K562 (cell line): ENCODE results near the gene SLC4A2. TPM values are rescaled to one million over a fixed set of nuclear protein-coding genes. Genes with fewer than 3 reads are reported as not detected.

Experiments
- CEBPG ChIP-seq, 3 experiments: fragments of 200-800 bp in 1 of 3; sonication (Bioruptor generic) in 1 of 3; sonication (generic) in 1 of 3; formaldehyde crosslinking in 1 of 3; IDR thresholded peaks in 2 of 3; conservative IDR thresholded peaks in 1 of 3; 2 replicates each; pipeline versions ENCODE4 v1.6.1 to v1.8.0; 2016 to 2022; ENCODE audit warnings: missing compliant biosample characterization in 2 of 3, missing genetic modification characterization in 2 of 3, mild to moderate bottlenecking in 1 of 3, missing genetic modification reagents in 1 of 3
- EGR1 ChIP-seq: fragments of 450-650 bp; conservative IDR thresholded peaks from 2 replicates; pipeline ENCODE4 v1.6.1; 2017; ENCODE audit warnings: mild to moderate bottlenecking
- HDAC1 ChIP-seq, 2 experiments: fragments of 450-650 bp; IDR thresholded peaks; 2 replicates each; pipeline ENCODE4 v1.6.1; 2016 to 2017; ENCODE audit warnings: inconsistent platforms in 1 of 2, mild to moderate bottlenecking in 1 of 2, moderate library complexity in 1 of 2
- KAT8 ChIP-seq: fragments of 450-650 bp; IDR thresholded peaks from 2 replicates; pipeline ENCODE4 v1.6.1; 2016; ENCODE audit warnings: low read depth, mild to moderate bottlenecking
- LEF1 ChIP-seq: fragments of 450-650 bp; IDR thresholded peaks from 2 replicates; pipeline ENCODE4 v1.6.1; 2016; ENCODE audit warnings: mild to moderate bottlenecking
- MCM2 ChIP-seq: fragments of 450-650 bp; IDR thresholded peaks from 2 replicates; pipeline ENCODE4 v1.6.1; 2017; ENCODE audit warnings: low read depth, mild to moderate bottlenecking
- SP1 ChIP-seq: sonication (generic); formaldehyde crosslinking; IDR thresholded peaks from 2 replicates; pipeline ENCODE4 v1.8.1; 2022; ENCODE audit warnings: mild to moderate bottlenecking, missing genetic modification reagents
- ZBTB7A ChIP-seq: IDR thresholded peaks from 2 replicates; pipeline ENCODE4 v1.6.1; 2011; ENCODE audit warnings: low read depth, mild to moderate bottlenecking, low read length, moderate library complexity, borderline replicate concordance; ENCODE audit not compliant: control insufficient read depth
- ZNF263 ChIP-seq: sonication (generic); formaldehyde crosslinking; IDR thresholded peaks from 2 replicates; pipeline ENCODE4 v1.8.0; 2022; ENCODE audit warnings: mild to moderate bottlenecking, missing genetic modification reagents, borderline replicate concordance
- polyA plus RNA-seq, 8 experiments: library from polyadenylated mRNA; depleted of rRNA in 4 of 8; stranded (reverse) in 5 of 8; unstranded in 3 of 8; fragments of >200 nt; fragmentation: Nextera tagmentation in 2 of 8; fragmentation: Illumina TruSeq in 1 of 8; extraction: Ambion mirVana in 2 of 8; extraction: Trizol in 1 of 8; gene quantifications; 2 replicates each; pipeline versions ENCODE4 v1.2.1 to v1.2.3, GENCODE V29; 2011 to 2014; ENCODE audit warnings: inconsistent platforms in 1 of 8, missing spikeins in 1 of 8
- total RNA-seq, 7 experiments: library from RNA; depleted of rRNA in 6 of 7; stranded (reverse); fragments of >200 nt in 6 of 7; fragmentation: Illumina TruSeq in 2 of 7; extraction: Trizol in 2 of 7; gene quantifications; 2 replicates each; pipeline versions ENCODE4 v1.2.1 to v1.2.3, GENCODE V29; 2011 to 2021; ENCODE audit warnings: low replicate concordance in 1 of 7
- TF ChIP-seq, protein P1 (sequence below), 2 experiments: fragments of 450-650 bp in 1 of 2; IDR thresholded peaks; 2 replicates each; pipeline ENCODE4 v1.6.1; 2011 to 2017; ENCODE audit warnings: low read depth in 2 of 2, antibody characterized with exemption in 1 of 2, borderline replicate concordance in 1 of 2, low read length in 1 of 2, mild to moderate bottlenecking in 1 of 2, mixed read lengths in 1 of 2; ENCODE audit not compliant: control insufficient read depth in 1 of 2
- TF ChIP-seq, protein P2 (sequence below): fragments of 450-650 bp; formaldehyde crosslinking; IDR thresholded peaks from 2 replicates; pipeline ENCODE4 v1.4.0; 2020; ENCODE audit warnings: mild to moderate bottlenecking, moderate library complexity
- TF ChIP-seq, protein P3 (sequence below): fragments of 450-650 bp; IDR thresholded peaks from 2 replicates; pipeline ENCODE4 v1.6.1; 2016; ENCODE audit warnings: low read depth, mild to moderate bottlenecking, moderate library complexity
- TF ChIP-seq, protein P4 (sequence below): fragments of 200-800 bp; sonication (Bioruptor generic); IDR thresholded peaks from 2 replicates; pipeline ENCODE4 v1.6.1; 2017; ENCODE audit warnings: missing genetic modification characterization, missing compliant biosample characterization
- TF ChIP-seq, protein P5 (sequence below): sonication (generic); formaldehyde crosslinking; IDR thresholded peaks from 2 replicates; pipeline ENCODE4 v1.8.0; 2022; ENCODE audit warnings: mild to moderate bottlenecking, missing genetic modification reagents

SLC4A2 gene
- total and polyA plus RNA-seq, 9 of the 15 experiments (the other 6 are each of a cell fraction or from before 2014, with no cell fraction given): 11.4 to 375 (median 130) TPM

DNA sequence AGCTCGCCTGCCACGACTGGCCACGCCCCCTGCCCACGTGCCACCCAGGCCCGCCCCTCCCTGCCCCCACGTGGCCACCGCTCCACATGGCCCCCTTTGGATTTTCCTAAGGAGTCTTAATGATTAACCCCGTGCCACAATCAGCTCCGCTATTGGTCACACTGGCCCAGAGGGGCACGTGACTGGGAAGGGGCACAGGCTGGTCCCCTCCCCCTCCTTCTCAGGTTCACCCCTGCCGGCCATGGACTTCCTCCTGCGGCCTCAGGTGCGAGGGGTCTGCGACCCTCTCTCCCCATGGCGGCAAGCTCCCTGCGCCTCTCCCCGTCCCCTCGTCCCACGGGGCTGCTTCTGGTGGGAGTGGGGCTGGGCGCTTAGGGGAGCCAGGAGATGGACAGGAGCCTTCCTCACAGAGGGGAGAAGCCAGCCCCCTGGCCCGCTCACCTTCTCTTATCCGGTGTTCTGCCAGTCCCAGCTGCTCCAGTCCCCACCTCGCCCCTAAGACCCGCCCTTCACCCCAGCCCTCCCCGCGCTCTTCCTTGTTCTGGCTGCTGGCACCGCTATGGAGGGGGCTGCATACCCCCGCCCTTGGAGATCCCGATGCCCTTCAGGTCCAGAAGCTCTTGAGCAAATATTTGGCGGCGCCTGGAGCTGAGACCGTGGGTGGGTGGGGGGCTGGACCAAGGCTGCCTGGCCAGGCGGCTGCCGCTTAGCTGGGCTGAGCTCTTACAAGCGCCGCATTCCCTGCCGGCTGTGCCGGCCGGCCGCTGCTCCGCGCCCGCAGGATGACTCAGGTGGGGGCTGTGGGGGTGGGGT, 3.2 kb downstream of the SLC4A2 start (continued):
- no peak for TF ChIP-seq CEBPG (CRISPR knock-in tag; IDR thresholded peaks at IDR 0.05)
- no peak for TF ChIP-seq CEBPG (tag; conservative IDR thresholded peaks at IDR 0.05 in 1 of 2, IDR thresholded peaks at IDR 0.05 in 1 of 2)
- peak; percentile 72 for TF ChIP-seq ZBTB7A
- TF ChIP-seq MCM2: no peak
- TF ChIP-seq, protein P1, sequence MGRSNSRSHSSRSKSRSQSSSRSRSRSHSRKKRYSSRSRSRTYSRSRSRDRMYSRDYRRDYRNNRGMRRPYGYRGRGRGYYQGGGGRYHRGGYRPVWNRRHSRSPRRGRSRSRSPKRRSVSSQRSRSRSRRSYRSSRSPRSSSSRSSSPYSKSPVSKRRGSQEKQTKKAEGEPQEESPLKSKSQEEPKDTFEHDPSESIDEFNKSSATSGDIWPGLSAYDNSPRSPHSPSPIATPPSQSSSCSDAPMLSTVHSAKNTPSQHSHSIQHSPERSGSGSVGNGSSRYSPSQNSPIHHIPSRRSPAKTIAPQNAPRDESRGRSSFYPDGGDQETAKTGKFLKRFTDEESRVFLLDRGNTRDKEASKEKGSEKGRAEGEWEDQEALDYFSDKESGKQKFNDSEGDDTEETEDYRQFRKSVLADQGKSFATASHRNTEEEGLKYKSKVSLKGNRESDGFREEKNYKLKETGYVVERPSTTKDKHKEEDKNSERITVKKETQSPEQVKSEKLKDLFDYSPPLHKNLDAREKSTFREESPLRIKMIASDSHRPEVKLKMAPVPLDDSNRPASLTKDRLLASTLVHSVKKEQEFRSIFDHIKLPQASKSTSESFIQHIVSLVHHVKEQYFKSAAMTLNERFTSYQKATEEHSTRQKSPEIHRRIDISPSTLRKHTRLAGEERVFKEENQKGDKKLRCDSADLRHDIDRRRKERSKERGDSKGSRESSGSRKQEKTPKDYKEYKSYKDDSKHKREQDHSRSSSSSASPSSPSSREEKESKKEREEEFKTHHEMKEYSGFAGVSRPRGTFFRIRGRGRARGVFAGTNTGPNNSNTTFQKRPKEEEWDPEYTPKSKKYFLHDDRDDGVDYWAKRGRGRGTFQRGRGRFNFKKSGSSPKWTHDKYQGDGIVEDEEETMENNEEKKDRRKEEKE (IDR thresholded peaks at IDR 0.05; ENCODE audit: borderline replicate concordance in 1 of 2, control insufficient read depth in 1 of 2, low read depth in 2 of 2, low read length in 1 of 2): no peak
- TF ChIP-seq ZNF263: no peak
- no peak; the same call in 1 of the 2 replicates for TF ChIP-seq LEF1
- TF ChIP-seq, protein P2, sequence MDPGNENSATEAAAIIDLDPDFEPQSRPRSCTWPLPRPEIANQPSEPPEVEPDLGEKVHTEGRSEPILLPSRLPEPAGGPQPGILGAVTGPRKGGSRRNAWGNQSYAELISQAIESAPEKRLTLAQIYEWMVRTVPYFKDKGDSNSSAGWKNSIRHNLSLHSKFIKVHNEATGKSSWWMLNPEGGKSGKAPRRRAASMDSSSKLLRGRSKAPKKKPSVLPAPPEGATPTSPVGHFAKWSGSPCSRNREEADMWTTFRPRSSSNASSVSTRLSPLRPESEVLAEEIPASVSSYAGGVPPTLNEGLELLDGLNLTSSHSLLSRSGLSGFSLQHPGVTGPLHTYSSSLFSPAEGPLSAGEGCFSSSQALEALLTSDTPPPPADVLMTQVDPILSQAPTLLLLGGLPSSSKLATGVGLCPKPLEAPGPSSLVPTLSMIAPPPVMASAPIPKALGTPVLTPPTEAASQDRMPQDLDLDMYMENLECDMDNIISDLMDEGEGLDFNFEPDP (CRISPR knock-in tag): no peak
- TF ChIP-seq KAT8: no peak
- peak; percentile 78 for TF ChIP-seq SP1
- TF ChIP-seq, protein P3, sequence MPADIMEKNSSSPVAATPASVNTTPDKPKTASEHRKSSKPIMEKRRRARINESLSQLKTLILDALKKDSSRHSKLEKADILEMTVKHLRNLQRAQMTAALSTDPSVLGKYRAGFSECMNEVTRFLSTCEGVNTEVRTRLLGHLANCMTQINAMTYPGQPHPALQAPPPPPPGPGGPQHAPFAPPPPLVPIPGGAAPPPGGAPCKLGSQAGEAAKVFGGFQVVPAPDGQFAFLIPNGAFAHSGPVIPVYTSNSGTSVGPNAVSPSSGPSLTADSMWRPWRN: 0 out of 2 replicates have a peak, but pooled peaks have one; percentile 35
- TF ChIP-seq, protein P4, sequence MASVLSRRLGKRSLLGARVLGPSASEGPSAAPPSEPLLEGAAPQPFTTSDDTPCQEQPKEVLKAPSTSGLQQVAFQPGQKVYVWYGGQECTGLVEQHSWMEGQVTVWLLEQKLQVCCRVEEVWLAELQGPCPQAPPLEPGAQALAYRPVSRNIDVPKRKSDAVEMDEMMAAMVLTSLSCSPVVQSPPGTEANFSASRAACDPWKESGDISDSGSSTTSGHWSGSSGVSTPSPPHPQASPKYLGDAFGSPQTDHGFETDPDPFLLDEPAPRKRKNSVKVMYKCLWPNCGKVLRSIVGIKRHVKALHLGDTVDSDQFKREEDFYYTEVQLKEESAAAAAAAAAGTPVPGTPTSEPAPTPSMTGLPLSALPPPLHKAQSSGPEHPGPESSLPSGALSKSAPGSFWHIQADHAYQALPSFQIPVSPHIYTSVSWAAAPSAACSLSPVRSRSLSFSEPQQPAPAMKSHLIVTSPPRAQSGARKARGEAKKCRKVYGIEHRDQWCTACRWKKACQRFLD (CRISPR knock-in tag): 0 out of 2 replicates have a peak, but pooled peaks have one; percentile 29
- peak; percentile 70 for TF ChIP-seq EGR1
- TF ChIP-seq HDAC1 (IDR thresholded peaks at IDR 0.05): peak; percentile 85 to 99; a peak in 2 of 4 replicates
- TF ChIP-seq, protein P5, sequence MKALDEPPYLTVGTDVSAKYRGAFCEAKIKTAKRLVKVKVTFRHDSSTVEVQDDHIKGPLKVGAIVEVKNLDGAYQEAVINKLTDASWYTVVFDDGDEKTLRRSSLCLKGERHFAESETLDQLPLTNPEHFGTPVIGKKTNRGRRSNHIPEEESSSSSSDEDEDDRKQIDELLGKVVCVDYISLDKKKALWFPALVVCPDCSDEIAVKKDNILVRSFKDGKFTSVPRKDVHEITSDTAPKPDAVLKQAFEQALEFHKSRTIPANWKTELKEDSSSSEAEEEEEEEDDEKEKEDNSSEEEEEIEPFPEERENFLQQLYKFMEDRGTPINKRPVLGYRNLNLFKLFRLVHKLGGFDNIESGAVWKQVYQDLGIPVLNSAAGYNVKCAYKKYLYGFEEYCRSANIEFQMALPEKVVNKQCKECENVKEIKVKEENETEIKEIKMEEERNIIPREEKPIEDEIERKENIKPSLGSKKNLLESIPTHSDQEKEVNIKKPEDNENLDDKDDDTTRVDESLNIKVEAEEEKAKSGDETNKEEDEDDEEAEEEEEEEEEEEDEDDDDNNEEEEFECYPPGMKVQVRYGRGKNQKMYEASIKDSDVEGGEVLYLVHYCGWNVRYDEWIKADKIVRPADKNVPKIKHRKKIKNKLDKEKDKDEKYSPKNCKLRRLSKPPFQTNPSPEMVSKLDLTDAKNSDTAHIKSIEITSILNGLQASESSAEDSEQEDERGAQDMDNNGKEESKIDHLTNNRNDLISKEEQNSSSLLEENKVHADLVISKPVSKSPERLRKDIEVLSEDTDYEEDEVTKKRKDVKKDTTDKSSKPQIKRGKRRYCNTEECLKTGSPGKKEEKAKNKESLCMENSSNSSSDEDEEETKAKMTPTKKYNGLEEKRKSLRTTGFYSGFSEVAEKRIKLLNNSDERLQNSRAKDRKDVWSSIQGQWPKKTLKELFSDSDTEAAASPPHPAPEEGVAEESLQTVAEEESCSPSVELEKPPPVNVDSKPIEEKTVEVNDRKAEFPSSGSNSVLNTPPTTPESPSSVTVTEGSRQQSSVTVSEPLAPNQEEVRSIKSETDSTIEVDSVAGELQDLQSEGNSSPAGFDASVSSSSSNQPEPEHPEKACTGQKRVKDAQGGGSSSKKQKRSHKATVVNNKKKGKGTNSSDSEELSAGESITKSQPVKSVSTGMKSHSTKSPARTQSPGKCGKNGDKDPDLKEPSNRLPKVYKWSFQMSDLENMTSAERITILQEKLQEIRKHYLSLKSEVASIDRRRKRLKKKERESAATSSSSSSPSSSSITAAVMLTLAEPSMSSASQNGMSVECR: peak; percentile 96
